HFF-Myc (cell line): ENCODE results near the gene XKR3.

Experiments
- DNase-seq: peaks from one replicate; pipeline ENCODE4 v3.0.0-alpha.2; 2011; ENCODE audit warnings: low read depth; ENCODE audit errors: extremely low read depth
- H3K4me3 ChIP-seq: replicated peaks from 2 replicates; pipeline ENCODE4 v1.5.1; 2011; ENCODE audit warnings: low read depth, mild to moderate bottlenecking, control low read depth, low read length
- TF ChIP-seq, protein P1 (sequence below): IDR thresholded peaks from 2 replicates; pipeline ENCODE4 v1.5.1; 2012; ENCODE audit warnings: mild to moderate bottlenecking, low read depth, low read length, control low read depth; ENCODE audit errors: missing control alignments

The XKR3 gene

GRCh38 chr22:16793831-16794230 is 31.4 kb downstream of the XKR3 start:
- DNase-seq, result no peak
- TF ChIP-seq, protein P1, sequence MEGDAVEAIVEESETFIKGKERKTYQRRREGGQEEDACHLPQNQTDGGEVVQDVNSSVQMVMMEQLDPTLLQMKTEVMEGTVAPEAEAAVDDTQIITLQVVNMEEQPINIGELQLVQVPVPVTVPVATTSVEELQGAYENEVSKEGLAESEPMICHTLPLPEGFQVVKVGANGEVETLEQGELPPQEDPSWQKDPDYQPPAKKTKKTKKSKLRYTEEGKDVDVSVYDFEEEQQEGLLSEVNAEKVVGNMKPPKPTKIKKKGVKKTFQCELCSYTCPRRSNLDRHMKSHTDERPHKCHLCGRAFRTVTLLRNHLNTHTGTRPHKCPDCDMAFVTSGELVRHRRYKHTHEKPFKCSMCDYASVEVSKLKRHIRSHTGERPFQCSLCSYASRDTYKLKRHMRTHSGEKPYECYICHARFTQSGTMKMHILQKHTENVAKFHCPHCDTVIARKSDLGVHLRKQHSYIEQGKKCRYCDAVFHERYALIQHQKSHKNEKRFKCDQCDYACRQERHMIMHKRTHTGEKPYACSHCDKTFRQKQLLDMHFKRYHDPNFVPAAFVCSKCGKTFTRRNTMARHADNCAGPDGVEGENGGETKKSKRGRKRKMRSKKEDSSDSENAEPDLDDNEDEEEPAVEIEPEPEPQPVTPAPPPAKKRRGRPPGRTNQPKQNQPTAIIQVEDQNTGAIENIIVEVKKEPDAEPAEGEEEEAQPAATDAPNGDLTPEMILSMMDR, result no peak
- H3K4me3 ChIP-seq, result no peak overlapping the region

DNA sequence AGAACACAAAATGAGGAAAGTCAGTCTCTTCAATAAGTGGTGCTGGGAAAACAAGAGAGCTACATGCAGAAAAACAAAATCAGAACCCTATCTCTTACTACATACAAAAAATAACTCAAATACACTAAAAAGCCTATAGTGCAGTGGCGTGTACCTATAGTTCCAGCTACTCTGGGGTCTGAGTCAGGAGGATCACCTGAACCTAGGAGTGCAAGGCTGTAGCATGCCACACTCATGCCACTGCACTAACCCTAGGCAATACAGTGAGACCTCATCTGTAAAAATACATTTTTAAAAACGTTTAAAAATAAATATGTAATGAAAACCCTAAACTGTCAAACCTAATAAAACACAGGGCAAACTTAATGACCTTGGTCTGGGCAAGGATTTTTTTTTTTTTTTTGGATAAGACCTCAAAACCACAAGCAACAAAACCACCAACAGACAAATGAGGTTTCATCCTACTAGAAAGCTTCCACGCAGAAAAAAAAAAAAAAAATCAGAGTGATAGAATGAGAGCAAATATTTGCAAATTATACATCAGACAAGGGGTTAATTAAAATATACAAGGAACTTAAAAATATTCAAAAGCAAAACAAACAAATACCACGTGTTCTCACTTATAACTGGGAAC is 35.2 kb downstream of the XKR3 start:
- TF ChIP-seq, protein P1, result no peak
- no peak overlapping the region for H3K4me3 ChIP-seq
- DNase-seq, result no peak

DNA sequence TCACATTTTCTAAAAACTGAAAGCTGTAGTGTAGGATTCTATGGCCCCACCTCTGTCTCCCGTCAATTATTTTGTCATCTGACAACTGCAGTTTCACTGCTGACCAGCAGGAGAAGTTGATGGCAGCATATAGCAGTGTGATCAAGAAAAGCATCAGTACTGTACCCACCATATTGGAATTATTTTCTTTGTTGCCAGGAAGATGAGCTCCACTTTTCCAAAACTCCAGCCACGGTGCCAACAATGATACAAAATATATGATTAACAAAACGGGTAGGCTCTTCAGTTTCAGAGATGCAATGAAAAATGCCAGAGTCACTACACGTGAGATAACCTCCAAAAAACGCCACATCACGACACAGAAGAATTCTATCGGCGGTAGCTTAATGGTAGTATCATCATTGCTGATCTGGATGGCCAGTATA is 41.3 kb downstream of the XKR3 start:
- TF ChIP-seq, protein P1, result peak; percentile 17
- H3K4me3 ChIP-seq, result no peak overlapping the region
- no peak for DNase-seq

DNA sequence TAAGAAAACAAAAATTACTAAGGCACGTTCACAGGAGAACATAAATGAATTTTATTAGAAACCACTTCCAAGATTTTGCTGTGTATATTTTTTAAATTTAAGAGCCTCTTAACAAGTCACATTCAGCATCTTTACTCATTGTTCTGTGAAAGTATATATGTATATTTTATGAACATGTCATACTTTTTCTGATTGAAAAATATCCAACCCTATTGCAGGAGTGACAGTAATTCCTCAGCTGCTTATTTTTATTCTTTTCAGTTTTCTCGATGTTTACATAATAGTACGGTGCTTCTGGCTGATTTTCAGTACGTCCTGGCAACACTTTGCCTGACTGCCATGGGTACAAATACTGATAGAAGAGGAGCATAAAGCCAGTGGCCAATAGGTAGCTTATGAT is 41.8 kb downstream of the XKR3 start:
- no peak overlapping the region for H3K4me3 ChIP-seq
- TF ChIP-seq, protein P1, result no peak
- DNase-seq, result no peak

DNA sequence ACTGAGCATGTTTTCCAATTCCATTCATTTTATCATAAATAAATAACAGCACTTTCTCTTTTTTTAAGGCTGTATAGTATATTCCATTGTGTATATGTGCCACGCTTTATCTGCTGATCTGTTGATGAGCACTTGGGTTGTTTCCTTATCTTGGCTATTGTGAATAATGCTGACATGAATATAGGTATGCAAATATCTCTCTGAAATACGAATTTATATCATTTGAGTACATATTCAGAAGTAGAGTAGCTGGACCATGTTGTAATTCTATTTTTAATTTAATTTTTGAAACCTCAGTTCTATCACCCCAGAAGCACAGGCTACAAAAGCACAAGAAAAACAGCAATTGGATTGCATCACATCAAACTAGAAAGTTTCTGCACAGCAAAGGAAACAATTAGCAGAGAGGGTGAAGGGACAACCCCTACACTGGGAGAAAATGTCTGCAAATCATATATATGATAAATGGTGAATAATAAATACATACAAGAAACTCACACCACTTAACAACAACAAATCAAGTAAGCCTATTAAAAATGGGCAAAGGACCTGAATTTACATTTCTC is 43.4 kb downstream of the XKR3 start:
- no peak overlapping the region for H3K4me3 ChIP-seq
- TF ChIP-seq, protein P1, result no peak

GRCh38 chr22:16781074-16781763 is 44.0 kb downstream of the XKR3 start:
- TF ChIP-seq, protein P1, result no peak
- DNase-seq, result no peak
- H3K4me3 ChIP-seq, result no peak overlapping the region

More for the DNA sequence above, 43.4 kb downstream of the XKR3 start:
- no peak for DNase-seq
